CD14-positive monocyte (primary cell): ENCODE data around the gene CCL27. TPM values are rescaled to one million over a fixed set of nuclear protein-coding genes. Genes with fewer than 3 reads are reported as not detected.
A peak's percentile ranks its signal among the peaks of the same experiment; 100 is the strongest.

Experiments
- DNase-seq, 3 donors: peaks; one replicate each; pipeline ENCODE4 v3.0.0-alpha.2; 2011 to 2022
- H2AFZ ChIP-seq: 2 replicates; pipeline ENCODE4 v1.6.0; 2012; ENCODE audit warnings: mild to moderate bottlenecking, low read depth, low read length, inconsistent platforms; ENCODE audit not compliant: insufficient read depth, poor library complexity, severe bottlenecking
- H3K27ac ChIP-seq, 2 donors: 1 replicate in 1 of 2; 2 replicates in 1 of 2; pipeline ENCODE4 v1.5.1; 2012 to 2013; ENCODE audit warnings: low read length in 2 of 2, control low read depth in 1 of 2, inconsistent platforms in 1 of 2, low read depth in 1 of 2, mild to moderate bottlenecking in 1 of 2
- H3K27me3 ChIP-seq, 2 donors: one replicate each; pipeline versions ENCODE4 v1.6.0 to v1.6.1; 2011 to 2013; ENCODE audit warnings: low read length in 2 of 2; ENCODE audit not compliant: control insufficient read depth in 2 of 2, insufficient read depth in 2 of 2
- H3K36me3 ChIP-seq, 2 donors: replicated peaks in 1 of 2; 1 replicate in 1 of 2; 2 replicates in 1 of 2; pipeline versions ENCODE4 v1.5.1 to v1.6.1; 2012 to 2013; ENCODE audit warnings: low read length in 2 of 2, control low read depth in 1 of 2, inconsistent platforms in 1 of 2, mild to moderate bottlenecking in 1 of 2; ENCODE audit not compliant: insufficient read depth in 2 of 2, control insufficient read depth in 1 of 2
- H3K4me1 ChIP-seq, 2 donors: 1 replicate in 1 of 2; 2 replicates in 1 of 2; pipeline versions ENCODE4 v1.5.1 to v1.6.1; 2012 to 2013; ENCODE audit warnings: low read length in 2 of 2, control low read depth in 1 of 2, inconsistent platforms in 1 of 2, mild to moderate bottlenecking in 1 of 2, moderate library complexity in 1 of 2; ENCODE audit not compliant: insufficient read depth in 2 of 2, control insufficient read depth in 1 of 2
- H3K4me2 ChIP-seq: replicated peaks from 2 replicates; pipeline ENCODE3; 2012; ENCODE audit warnings: low read length, moderate library complexity, mild to moderate bottlenecking; ENCODE audit not compliant: poor library complexity, severe bottlenecking; ENCODE audit errors: extremely low read depth
- H3K4me3 ChIP-seq, 3 experiments: fragments of 200-600 bp in 1 of 3; sonication (generic) in 1 of 3; replicated peaks in 1 of 3; 1 replicate in 2 of 3; 2 replicates in 1 of 3; pipeline ENCODE4 v1.5.1; 2011 to 2013; ENCODE audit warnings: low read length in 3 of 3, mild to moderate bottlenecking in 3 of 3, control low read depth in 2 of 3, low read depth in 2 of 3, inconsistent platforms in 1 of 3, moderate library complexity in 1 of 3
- H3K79me2 ChIP-seq: 2 replicates; pipeline ENCODE4 v1.6.0; 2012; ENCODE audit warnings: mild to moderate bottlenecking, control low read depth, inconsistent platforms, low read length, moderate library complexity; ENCODE audit not compliant: insufficient read depth
- H3K9ac ChIP-seq: 2 replicates; pipeline ENCODE4 v1.6.0; 2017; ENCODE audit warnings: low read length, mild to moderate bottlenecking; ENCODE audit not compliant: insufficient read depth, poor library complexity, severe bottlenecking
- H3K9me3 ChIP-seq, 2 donors: replicated peaks in 1 of 2; 1 replicate in 1 of 2; 2 replicates in 1 of 2; pipeline versions ENCODE4 v1.5.1 to v1.6.1; 2012 to 2013; ENCODE audit warnings: low read length in 2 of 2, control low read depth in 1 of 2; ENCODE audit not compliant: control insufficient read depth in 1 of 2, insufficient read depth in 1 of 2
- H4K20me1 ChIP-seq: 2 replicates; pipeline ENCODE4 v1.6.0; 2012; ENCODE audit warnings: mild to moderate bottlenecking, low read length, control low read depth, moderate library complexity; ENCODE audit not compliant: insufficient read depth
- H3K27ac Mint-ChIP-seq, 7 donors: one replicate each; pipeline ENCODE4 v1.8.0; 2020; ENCODE audit warnings: mild to moderate bottlenecking in 7 of 7, mixed read lengths in 7 of 7, moderate library complexity in 6 of 7, inconsistent platforms in 2 of 7
- H3K27me3 Mint-ChIP-seq, 3 donors: one replicate each; pipeline ENCODE4 v1.8.0; 2021 to 2022; ENCODE audit warnings: low read depth in 3 of 3, mild to moderate bottlenecking in 3 of 3, mixed read lengths in 3 of 3, moderate library complexity in 3 of 3, inconsistent platforms in 1 of 3
- H3K36me3 Mint-ChIP-seq, 2 donors: one replicate each; pipeline ENCODE4 v1.8.0; 2020; ENCODE audit warnings: mixed read lengths in 2 of 2, inconsistent platforms in 1 of 2, mild to moderate bottlenecking in 1 of 2
- H3K4me1 Mint-ChIP-seq: one replicate; pipeline ENCODE4 v1.8.0; 2020; ENCODE audit warnings: mild to moderate bottlenecking, mixed read lengths
- H3K4me3 Mint-ChIP-seq, 2 donors: one replicate each; pipeline ENCODE4 v1.8.0; 2020; ENCODE audit warnings: mild to moderate bottlenecking in 2 of 2, mixed read lengths in 2 of 2, moderate library complexity in 1 of 2
- H3K9me3 Mint-ChIP-seq, 7 donors: one replicate each; pipeline ENCODE4 v1.8.0; 2020 to 2022; ENCODE audit warnings: mixed read lengths in 7 of 7, mild to moderate bottlenecking in 6 of 7, moderate library complexity in 6 of 7, inconsistent platforms in 2 of 7
- WGBS: methylation state at CpG from one replicate; pipeline ENCODE4 v1.1.5; 2013; ENCODE audit warnings: missing lambda C conversion rate; ENCODE audit not compliant: insufficient coverage; 5-methylcytosine and 5-hydroxymethylcytosine counted together
- intact Hi-C, 2 donors: fragments of 100-400 bp; cut with micrococcal nuclease; formaldehyde crosslinking; loops; one replicate each; pipeline versions ENCODE4 v1.15.0 to v1.15.1; 2023
- polyA minus RNA-seq: library from RNA; depleted of rRNA, polyadenylated mRNA; stranded (reverse); fragments of >200 nt; gene quantifications from 2 replicates; pipeline ENCODE4 v1.2.3, GENCODE V29; 2012
- polyA plus RNA-seq, 3 donors: library from polyadenylated mRNA; depleted of rRNA in 1 of 3; unstranded in 2 of 3; stranded (reverse) in 1 of 3; fragments of 300-500 nt in 2 of 3; fragments of >200 nt in 1 of 3; fragmentation: Illumina TruSeq in 2 of 3; gene quantifications; 1 replicate in 2 of 3; 2 replicates in 1 of 3; pipeline ENCODE4 v1.2.3, GENCODE V29; 2012 to 2021
- total RNA-seq, 12 experiments: library from RNA in 1 of 12; stranded (reverse) in 1 of 12; fragments of 120-200 nt in 1 of 12; gene quantifications; one replicate each; pipeline ENCODE4 v1.2.4 and lab custom pipeline; 2013 to 2026; ENCODE audit warnings: mixed read lengths in 6 of 12, inconsistent platforms in 1 of 12
- TF ChIP-seq, protein P1 (sequence below): fragments of 200-600 bp; IDR thresholded peaks from one replicate; pipeline ENCODE4 v1.8.0; 2022; ENCODE audit warnings: antibody characterized with exemption, mild to moderate bottlenecking

CCL27 gene
- total RNA-seq (2013), result not detected
- polyA plus RNA-seq (not detected), polyA minus RNA-seq (not detected in 2 replicates), total RNA-seq (lab: John Stamatoyannopoulos, UW) (0 reads per million in 11 experiments)

GRCh38 chr9:34662526-34663302 is at the start of gene CCL27:
Gene CCL27, minus strand, starts transcription at chr9:34662657. Its CDS starts 24 bp downstream, at chr9:34662633.
- no peak for DNase-seq
- Mint-ChIP-seq H3K9me3 (peaks cover 0 to 3% (median under 1%) of the 10 kb centered on the region in 7 donors), H3K4me3 (no peak within 1 kb of the TSS), H3K36me3 (peaks cover 4 to 5% of the 10 kb centered on the region in 2 donors), H3K27ac (peak within 1 kb of the TSS in 1 of 7 donors; percentile 38), H3K4me1 (peaks cover 24% of the 10 kb centered on the region), H3K27me3 (peaks cover 0 to 3% (median 3%) of the 10 kb centered on the region in 3 donors)
- Histone ChIP-seq H2AFZ (no peak within 1 kb of the TSS), H3K36me3 (no peaks in the 10 kb centered on the region), H3K4me3 (no peak within 1 kb of the TSS), H3K27me3 (no peaks in the 10 kb centered on the region), H3K9ac (no peak within 1 kb of the TSS), H3K4me2 (no peak within 1 kb of the TSS), H3K27ac (no peak within 1 kb of the TSS), H3K9me3 (no peaks in the 10 kb centered on the region), H3K4me1 (peaks cover 16 to 19% of the 10 kb centered on the region in 2 donors), H3K79me2 (peaks cover 15% of the 10 kb centered on the region), H4K20me1 (no peaks in the 10 kb centered on the region)
- TF ChIP-seq, protein P1, sequence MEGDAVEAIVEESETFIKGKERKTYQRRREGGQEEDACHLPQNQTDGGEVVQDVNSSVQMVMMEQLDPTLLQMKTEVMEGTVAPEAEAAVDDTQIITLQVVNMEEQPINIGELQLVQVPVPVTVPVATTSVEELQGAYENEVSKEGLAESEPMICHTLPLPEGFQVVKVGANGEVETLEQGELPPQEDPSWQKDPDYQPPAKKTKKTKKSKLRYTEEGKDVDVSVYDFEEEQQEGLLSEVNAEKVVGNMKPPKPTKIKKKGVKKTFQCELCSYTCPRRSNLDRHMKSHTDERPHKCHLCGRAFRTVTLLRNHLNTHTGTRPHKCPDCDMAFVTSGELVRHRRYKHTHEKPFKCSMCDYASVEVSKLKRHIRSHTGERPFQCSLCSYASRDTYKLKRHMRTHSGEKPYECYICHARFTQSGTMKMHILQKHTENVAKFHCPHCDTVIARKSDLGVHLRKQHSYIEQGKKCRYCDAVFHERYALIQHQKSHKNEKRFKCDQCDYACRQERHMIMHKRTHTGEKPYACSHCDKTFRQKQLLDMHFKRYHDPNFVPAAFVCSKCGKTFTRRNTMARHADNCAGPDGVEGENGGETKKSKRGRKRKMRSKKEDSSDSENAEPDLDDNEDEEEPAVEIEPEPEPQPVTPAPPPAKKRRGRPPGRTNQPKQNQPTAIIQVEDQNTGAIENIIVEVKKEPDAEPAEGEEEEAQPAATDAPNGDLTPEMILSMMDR, result no peak
- 100% methylated on average over 1 of the region's 4 CpGs for WGBS
- intact Hi-C loops, result loop anchor here (10.0 kb wide), 2 partner anchors 322 to 452 kb away; partner anchors contain the start of genes ATOSB (in 1 of the 2) and DNAJB5 (in 1 of the 2)

GRCh38 chr9:34712140-34712539 is 49.7 kb upstream of the CCL27 start:
- H3K4me2 ChIP-seq, result no peak overlapping the region
- no peak overlapping the region for H2AFZ ChIP-seq
- H3K36me3 ChIP-seq, result no peaks in the 10 kb centered on the region
- H3K9ac ChIP-seq, result no peak overlapping the region
- Mint-ChIP-seq H3K4me3 (no peak overlapping the region), H3K27ac (no peak overlapping the region), H3K27me3 (peaks cover 10 to 22% (median 20%) of the 10 kb centered on the region in 3 donors), H3K4me1 (peaks cover 4% of the 10 kb centered on the region), H3K36me3 (no peaks in the 10 kb centered on the region), H3K9me3 (no peaks in the 10 kb centered on the region)
- no peaks in the 10 kb centered on the region for H4K20me1 ChIP-seq
- no peak overlapping the region for H3K4me3 ChIP-seq
- peaks cover 0 to 4% of the 10 kb centered on the region in 2 donors for H3K4me1 ChIP-seq
- H3K27ac ChIP-seq, result no peak overlapping the region
- WGBS, result no CpG with 5 or more reads among the region's 1 CpG
- H3K79me2 ChIP-seq, result no peaks in the 10 kb centered on the region
- H3K27me3 ChIP-seq, result peaks cover 2 to 6% of the 10 kb centered on the region in 2 donors
- DNase-seq, result no peak
- intact Hi-C loops, result no loop called here
- TF ChIP-seq, protein P1, result no peak
- no peaks in the 10 kb centered on the region for H3K9me3 ChIP-seq
